Stimulated activated CD4-positive, alpha-beta T cell treated with anti-CD3 and anti-CD28 coated beads, TNF-alpha, amount 100 ng/mL, for 24 hours (primary cell): Measurements from ENCODE around the gene BTBD17.

Source experiments
- DNase-seq, 3 experiments: peaks; one replicate each; pipeline ENCODE4 v3.0.0-alpha.2; 2020; ENCODE audit warnings: low read depth in 3 of 3

BTBD17 gene

DNA sequence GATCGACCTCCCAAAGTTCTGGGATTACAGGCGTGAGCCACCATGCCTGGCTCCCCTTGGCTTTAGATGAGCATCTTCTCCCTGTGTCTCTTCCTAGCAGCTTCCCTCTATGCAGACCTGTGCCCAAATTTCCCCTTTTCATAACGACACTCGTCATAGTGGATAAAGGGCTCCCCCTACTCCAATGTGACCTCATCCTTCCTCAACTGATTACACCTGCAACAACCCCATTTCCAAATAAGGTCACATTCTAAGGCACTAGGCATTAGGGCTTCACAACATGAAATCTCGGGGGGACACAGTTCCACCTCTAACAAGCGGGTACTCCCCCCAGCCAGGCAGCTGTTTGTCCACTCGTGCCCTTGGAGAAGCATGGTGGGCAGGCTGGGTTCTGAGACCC is 25.4 kb downstream of the BTBD17 start:
- DNase-seq, result no peak

DNA sequence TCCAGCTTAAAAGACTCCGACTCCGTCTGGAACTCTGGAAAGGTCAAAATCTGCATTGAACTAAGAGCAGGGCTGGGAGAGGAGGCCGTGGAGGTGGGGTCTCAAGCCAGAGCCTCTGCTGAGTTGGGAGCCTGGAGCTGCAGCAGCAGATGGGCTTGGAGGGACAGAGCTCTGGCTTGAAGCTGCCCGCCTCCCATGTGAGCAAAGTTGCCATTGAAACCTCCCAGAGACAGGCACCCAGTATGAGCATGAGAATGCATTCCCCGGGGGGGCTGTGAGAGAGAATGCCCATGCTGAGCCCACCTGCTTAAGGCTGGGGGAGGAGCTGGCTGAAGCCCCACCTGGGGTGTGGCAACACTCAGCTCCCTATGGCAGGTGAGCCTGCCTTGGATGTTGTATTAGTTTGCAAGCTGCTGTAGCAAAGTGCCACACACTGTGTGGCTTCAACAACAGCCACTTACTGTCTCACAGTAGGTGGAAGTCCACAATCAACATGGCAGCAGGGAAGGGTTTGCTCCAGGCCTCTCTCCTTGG is 26.1 kb downstream of the BTBD17 start:
- DNase-seq, result no peak

DNA sequence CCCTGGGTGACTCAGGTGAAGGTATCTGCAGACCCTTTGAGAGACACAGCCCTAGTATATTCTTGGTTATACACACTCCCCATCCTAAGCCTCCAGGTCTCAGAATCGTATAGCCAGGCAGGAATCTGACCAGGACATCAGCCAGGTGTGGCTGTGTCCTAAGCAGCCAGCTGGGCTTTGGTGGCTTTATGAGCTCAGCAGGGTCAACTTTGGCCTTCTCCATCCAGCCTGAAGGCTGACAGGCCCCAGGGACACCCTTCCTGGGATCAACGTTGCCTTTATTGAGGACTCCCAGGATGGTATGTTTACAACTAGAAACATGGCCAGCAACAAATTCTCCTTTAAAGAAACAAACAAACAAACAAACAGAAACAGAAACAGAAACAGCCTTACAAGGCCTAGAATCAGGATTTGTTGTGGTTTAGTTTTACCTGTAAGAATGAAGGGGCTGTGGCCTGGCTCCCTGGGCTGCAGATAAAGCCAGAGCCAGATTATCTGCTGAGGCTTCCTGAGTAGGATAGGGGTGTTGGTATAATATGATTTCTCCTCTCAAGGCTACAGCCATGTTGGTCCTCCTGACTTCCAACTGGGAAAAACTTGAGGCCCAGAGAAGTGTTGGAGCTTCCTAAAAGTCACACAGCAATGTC is 27.2 kb downstream of the BTBD17 start:
- DNase-seq, result no peak

DNA sequence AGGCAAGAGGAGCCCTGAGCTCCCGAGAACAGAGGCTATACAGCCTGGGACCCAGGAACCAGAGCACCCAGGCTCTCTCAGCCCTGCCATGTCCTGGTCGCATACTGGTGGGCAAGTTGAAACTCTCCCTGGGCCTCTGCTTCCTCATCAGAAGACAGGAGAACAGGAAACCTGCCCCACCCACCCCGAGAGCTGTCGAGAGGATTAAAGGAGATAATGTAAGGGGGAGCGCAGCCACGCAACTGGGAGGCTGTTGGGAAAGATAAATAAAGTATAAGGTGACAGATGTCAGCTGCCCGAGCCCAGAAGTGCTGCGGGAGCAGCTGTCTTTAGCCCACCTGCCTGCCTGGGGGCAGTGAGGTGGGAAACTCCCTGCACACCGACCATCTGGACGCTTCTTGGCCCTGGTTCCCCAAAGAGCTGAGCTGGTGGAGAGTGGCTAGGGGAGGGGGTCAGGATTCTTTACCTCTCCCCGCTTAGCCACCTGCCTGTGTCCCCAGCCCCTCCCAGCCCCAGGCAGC is 28.8 kb downstream of the BTBD17 start:
- DNase-seq, result no peak

DNA sequence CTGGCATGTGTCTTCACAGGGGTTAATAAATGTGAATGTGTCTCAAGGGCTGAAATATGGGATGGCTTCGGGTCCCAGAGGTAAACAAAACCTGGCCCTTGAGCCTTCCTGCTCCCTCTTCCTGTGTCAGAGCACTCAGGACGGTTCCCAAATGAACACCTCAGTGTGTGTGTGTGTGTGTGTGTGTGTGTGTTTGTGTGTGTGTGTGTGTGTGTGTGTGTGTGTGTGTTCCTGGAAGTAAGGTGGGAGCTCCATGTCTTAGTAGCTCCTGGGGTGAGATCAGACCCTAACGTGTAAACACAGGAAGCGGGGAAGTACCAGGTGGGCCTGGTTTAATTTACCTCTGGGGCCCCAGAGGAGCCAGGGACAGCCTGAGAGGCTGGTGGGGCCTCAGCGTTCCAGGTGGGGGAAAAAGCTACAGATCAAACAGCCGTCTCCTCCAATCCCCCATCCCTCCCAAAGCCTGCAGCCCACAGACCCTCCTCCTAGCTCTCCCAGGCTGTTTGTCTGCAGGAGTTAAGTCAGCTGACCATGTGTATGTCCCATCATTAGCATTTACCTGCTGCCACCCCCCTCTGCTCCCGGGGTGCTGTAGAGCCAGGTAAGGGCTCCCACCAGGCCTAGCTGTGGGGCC is 29.5 kb downstream of the BTBD17 start:
- DNase-seq, result no peak

DNA sequence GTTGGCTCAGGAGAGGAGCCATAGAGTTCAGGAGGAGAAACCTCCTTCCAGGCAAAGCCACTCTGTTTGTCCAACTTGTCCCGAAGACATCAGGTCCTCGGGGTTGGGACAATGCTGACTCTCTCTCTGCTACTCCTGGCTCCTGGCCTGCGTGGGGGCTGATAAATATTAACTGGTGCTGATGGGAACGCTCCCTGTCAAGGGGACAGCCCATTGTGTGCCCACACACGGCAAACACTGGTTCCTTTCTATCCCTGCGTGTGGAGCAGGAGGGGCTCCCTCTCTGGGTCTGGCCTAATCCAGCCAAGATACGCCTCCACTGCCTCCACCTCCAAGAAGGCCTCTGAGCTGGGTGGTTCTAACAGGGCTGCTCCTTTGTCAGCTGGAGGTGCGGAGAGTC is 31.2 kb downstream of the BTBD17 start:
- DNase-seq, result no peak

DNA sequence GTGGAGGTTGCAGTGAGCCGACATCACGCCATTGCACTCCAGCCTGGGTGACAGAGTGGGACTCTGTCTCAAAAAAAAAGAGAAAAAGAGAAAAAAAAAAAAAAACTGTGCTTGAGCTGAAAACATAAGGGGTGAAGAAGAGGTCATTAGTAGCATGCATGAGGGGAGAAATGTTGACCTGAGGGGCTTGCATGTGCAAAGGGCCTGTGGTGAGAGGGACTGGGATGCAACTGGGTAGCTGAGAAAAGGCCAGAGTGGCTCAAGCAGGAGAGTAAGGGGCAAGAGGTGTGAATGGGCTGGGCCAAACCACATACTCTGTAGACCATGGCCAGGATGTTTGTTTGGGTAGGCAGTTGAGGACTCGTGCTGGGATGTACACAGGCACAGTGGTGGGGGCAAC is 32.3 kb downstream of the BTBD17 start:
- DNase-seq, result no peak

DNA sequence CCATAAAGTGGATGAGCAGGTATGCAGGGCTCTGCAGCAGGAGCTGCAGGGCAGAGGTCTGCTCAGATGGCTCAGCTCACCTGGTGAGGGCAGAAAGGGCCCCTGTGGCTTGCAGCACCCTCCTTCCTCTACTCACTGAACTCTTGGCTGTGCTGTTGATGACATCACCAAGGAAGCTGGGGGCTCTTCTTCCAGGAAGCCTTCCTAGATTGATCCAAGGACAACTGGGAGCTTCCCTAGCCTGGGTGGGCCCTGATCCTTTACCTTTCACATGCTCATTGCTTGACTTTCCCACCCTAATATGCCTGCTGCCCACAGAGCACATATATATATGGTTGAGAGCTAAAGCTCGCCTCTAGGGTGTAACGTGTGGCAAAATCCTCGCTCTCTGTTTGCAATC is 33.2 kb downstream of the BTBD17 start:
- DNase-seq, result no peak

DNA sequence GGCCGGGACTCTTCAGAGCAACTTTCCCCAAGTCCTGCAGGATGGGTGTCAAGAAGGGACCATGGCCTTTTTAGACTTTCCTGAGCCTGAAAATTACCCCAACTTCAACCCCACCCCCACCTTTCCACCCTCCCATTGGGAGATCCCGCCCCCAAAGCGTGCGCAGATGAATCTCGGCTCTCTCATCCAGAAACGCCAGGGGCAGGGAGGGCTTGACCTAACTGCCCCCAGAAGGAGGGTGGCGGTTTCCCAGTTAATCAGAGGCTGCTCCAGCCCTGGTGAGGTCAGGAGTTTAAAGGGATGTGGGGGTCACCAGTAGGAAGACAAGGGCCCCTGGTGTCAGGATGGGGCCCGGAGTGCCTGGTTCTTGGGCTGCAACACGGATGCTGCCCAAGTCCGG is 35.2 kb downstream of the BTBD17 start:
- DNase-seq, result no peak

DNA sequence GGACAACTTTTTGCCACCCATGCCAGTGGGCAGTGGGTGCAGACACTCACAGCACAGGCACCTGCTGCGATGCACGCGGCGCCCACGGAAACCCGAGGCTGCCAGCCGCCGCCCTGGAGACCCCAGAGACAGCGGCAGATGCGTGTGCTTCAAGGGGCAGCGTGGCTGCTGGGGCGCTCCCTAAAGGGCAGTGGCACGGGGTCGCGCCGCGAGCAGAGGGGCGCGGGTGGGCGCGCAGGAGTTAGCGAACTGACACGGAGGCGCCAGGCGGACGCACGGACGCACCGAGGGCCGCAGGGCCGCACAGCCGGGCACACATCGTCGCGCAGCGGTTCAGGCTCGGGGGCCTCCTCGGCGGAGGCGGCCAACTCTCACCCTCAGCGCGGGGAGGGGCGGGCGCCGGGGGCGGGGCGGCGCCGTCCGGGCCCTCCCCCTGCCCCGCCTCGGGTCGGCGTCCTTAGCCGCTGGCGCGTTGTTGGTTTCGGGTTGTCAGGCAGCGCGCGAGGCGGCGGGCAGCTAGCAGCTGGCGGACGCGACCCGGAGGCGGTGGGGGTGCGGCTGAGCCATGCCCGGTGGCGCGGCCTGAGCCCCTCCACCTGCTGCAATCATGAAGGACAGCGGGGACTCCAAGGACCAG is 35.8 kb downstream of the BTBD17 start, which contains the start of gene KIF19:
KIF19 (plus strand) TSS at position 484 of the 637 bp plus-strand sequence; CDS start at position 608, 124 bp downstream.
- DNase-seq, result peak; percentile 11 to 57 (median 38)

DNA sequence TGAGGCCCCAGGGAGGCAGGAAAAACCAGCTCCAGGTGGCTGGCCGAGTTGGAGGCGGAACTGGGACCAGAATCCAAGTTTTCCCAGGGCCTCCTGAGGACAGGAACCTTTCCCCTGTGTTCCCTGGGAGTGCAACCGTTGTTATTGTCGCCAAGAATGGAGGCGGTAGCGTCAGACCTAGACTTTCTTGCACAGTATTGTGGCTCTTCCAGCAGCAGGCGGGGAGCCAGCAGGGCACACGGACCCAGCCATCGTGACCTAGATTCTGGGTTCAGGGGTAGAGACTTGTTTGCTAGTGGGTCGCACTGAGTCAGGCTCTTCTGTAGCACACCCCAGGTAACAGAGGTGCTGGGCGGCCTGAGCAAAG is 36.3 kb downstream of the BTBD17 start:
- no peak for DNase-seq

DNA sequence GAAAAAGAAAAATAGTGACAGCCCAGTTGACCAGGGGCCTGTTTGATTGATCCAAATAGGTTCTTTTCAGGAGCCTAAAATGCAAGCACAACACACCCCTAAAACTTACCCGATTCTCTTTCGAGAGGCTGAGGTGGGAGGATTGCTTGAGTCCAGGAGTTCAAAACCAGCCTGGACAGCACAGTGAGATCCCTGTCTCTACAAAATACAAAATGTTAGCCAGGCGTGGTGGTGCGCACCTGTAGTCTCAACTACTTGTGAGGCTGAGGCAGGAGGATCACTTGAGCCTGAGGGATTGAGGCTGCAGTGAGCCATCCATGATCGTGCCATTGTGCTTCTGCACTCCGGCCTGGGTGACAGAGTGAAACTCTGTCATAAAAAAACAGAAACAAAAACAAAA is 37.1 kb downstream of the BTBD17 start:
- no peak for DNase-seq

DNA sequence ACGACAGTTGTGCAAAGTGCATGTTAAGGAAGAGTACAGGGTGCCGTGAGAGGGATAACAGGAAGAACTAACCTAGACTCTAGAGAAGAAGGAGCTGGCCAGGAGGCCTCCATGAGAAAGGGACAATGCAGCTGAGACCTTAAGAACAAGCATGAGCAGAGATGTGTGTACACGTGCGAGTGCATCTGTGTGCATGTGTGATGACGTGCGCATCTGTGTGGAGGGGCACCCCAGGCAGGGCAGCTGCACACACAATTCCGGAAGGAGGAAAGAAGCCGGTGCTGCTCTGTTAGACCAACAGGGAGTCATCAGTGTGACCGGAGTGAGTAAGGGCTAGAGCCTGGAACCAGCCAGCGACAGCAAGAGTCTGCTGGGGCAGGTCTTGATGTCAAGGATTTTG is 43.3 kb downstream of the BTBD17 start:
- DNase-seq, result no peak

DNA sequence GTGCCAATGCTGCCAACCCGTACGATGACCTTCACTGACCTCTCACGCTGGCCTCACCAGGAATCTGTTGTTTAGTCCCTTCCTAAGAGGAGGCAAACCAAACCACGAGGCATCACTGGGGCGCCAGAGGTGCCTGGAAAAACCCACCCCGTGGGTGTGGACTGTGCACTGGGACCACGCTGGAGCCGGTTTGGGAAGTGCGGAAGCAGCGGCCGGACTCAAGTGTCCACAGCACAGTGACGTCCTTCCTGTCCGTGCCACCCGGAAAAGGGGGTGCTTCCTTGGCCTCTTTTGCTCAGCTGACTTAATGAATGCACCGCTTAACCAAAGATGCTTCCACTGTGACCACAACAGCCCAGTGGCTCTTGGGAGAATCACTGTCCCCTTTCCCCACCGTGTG is 44.6 kb downstream of the BTBD17 start:
- no peak for DNase-seq

DNA sequence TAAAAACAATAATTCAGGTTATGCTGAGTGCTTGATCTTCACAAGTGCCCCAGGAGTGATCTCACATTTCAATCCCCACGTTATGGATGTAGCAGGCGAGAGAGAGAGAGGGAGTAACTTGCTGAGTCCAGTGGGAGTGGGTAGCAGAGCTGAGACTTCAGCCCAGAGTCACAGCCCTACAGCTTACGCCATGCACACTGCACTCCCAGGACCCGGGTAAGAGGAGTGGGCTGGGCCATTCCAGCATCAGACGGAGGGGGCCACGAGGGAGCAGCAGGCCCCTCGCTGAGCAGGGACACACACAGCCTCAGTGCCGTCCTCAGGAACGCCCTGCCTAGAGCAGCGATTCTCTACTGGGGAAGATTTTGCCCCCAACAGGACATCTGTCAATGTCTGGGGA is 45.4 kb downstream of the BTBD17 start:
- no peak for DNase-seq

DNA sequence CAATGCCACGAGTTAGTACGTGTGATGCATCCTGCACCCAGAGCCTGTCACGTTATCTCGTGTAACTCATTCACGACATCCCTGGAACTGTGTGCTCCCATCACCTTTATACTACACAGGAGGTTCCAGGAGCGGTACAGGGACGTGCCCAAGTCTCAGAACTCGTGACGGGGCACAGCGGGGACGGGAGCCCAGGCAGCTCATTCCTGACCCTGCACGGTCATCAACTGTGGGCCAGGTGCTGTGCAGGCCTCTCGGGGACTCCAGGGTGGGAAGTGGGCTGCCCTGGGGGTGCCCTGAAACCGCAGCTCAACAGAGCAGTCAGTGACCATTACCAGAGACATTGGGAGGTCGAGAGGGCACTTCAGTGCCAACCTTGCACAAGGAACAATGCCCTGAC is 46.8 kb downstream of the BTBD17 start:
- DNase-seq, result no peak

DNA sequence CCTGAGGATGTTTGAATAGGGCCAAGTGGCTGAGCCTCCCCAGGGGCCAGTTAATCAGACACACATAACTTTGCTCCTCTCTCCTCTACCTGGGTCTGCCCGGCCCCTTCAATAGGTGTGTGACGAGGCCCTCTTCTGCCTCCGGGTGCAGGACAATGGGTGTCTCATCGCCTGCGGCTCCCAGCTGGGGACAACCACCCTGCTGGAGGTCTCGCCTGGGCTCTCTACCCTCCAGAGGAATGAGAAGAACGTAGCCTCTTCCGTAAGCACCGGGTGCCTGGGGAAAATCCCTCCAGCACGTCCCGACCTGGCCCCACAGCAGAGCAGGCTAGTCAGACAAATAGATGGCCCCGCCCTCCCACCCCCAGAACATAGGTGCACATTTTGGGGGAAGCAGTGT is 51.8 kb downstream of the BTBD17 start:
- DNase-seq, result no peak

DNA sequence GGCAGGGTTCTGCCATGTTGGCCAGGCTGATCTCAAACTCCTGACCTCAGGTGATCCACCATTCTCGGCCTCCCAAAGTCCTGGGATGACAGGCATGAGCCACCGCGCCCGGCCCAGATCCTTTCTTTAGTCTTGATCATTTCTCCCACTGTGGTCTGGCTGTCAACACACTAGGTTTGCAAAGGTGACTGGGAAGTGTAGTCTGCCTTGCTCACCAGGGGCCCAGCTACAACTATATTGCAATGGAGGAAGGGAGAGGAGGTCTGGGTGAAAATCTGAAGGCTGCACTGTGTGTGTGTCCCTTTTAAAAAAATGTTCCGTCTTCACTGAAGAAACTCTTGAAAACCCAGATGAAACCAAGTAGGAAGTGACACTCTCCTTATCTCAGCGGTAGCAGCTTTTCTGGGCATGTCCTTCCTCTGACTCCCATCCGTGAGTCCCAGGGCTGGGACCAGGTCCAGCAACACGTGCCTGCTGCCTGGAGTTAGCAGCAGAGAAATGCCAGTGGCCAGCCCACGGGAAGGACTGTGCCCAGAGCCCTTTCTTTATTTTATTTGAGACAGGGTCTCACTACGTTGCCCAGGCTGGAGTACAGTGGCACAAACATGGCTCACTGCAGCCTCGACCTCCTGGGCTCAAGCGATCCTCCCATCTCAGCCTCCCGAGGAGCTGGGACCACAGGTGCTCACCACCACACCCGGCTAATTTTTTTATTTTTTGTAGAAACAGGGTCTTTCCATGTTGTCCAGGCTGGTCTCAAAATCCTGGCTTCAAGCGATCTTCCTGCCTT is 53.5 kb downstream of the BTBD17 start:
- DNase-seq, result no peak
